Iris pigment epithelial cell (primary cell): ENCODE results near the gene REXO4.
"Not testable (repeated sequence)": the region's sequence is repeated elsewhere in the genome, so short reads cannot be mapped to it uniquely, and the experiment has no call there.

ENCODE experiments used
- DNase-seq: peaks from one replicate; pipeline ENCODE4 v3.0.0-alpha.2; 2011; ENCODE audit warnings: low read depth

The REXO4 gene

DNA sequence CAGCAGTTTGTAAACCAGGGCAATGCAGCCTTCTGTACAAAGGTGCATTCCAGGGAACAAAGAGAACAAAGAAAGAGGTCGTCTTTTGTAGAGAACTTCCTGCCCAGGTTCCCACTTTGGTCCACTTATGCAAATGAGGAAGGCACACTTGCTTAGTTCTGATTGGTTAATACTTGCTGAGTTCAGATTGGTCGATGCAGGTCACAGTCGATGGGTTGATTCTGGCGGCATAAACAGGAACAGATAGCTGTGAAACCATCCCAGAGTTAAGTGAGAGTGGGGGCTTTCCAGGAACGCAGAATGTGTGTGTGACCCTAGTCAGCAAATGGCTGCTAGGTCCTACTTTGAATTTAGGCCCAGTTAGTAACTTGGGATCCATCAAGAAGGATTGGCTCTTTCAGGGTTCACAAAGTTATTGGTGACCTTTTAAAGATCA lies 2.6 kb upstream of the REXO4 start:
- DNase-seq, result no peak

DNA sequence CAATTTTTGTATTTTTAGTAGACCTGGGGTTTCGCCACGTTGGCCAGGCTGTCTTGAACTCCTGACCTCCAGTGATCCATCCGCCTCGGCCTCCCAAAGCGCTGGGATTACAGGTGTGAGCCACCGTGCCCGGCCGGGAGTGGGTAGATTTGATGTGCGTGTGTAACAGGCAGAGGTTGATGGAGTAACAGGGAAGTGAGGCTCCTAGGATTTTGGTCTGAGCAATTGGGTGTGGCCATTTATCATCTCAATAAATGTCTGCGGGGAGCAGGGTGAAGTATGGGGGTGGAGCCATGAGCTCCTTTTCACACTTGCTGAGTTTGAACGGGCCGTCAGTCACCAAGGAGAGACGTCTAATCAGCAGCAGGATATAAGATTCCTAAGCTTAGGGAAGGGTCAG lies 1.2 kb upstream of the REXO4 start:
- no peak for DNase-seq

DNA sequence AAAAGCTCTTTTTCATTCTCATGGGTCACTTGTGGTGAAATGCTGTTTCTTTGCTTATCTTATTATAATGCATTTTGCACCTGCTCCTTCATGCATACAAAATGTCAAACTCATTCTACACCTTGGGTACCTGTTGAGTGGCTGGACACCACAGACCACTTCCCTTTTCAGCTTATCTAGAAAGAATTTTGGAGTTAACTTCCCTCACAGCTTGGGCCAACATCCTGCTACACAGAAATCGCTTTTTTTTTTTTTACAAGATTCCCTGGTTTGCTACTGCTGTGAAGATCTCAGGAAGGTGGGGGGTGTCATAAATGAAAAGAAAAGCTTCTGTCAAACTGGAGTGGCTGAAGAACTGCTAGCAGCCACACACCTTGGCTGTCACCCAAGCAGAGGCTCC lies 2.6 kb downstream of the REXO4 start:
- no peak for DNase-seq

DNA sequence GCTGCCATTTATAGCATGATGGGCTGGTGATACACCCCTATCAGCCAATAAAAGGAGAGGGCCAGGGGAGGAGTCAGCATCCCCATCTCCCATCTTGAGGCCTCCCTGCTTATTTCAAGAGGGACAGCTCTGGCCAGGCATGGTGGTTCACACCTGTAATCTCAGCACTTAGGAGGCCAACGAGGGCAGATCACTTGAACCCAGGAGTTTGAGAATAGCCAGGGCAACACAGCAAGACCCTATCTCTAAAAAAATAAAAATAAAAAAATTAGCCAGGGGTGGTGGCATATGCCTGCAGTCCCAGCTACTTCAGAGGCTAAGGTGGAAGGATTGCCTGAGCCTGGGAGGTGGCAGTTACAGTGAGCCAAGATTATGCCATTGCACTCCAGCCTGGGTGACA lies 9.8 kb downstream of the REXO4 start:
- no peak for DNase-seq

DNA sequence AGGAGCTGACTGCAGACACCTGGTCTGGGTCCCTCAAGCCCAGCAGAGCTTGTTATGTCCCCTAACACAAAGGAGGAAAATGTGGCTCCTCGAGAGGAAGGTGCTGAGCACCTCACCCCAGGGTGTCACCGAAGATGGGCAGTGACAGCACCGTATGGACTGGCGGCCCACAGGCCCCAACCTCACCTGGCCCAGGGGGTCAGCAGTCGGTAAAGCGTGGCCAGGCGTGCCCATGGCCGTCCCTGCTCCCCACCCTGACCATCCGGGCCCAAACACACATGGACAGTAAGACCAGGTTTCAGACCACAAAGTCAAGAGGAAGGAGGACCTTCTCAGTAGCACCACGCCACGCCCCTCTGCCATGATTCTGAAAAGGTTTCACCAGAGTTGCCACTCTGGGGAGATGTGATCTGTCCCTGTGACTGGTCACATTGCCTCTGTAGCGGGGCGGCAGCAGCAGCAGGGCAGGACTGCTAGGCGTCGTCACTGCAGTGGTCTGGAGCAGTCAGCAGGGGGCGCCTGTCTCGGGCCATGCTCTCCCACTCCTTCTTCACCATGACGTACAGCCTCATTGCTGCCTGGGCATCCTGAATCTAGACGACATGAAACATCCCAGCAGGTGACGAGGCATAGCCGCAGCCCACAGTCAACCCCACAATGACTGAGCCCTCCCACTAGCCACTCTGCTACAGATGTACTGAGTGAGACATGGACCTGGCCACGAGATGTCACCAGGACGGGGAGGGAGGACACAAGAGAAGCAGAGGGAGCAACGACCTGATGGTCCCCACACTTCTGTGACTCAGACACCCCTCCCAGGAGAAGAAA lies 11.1 kb downstream of the REXO4 start:
- peak; percentile 73 for DNase-seq

DNA sequence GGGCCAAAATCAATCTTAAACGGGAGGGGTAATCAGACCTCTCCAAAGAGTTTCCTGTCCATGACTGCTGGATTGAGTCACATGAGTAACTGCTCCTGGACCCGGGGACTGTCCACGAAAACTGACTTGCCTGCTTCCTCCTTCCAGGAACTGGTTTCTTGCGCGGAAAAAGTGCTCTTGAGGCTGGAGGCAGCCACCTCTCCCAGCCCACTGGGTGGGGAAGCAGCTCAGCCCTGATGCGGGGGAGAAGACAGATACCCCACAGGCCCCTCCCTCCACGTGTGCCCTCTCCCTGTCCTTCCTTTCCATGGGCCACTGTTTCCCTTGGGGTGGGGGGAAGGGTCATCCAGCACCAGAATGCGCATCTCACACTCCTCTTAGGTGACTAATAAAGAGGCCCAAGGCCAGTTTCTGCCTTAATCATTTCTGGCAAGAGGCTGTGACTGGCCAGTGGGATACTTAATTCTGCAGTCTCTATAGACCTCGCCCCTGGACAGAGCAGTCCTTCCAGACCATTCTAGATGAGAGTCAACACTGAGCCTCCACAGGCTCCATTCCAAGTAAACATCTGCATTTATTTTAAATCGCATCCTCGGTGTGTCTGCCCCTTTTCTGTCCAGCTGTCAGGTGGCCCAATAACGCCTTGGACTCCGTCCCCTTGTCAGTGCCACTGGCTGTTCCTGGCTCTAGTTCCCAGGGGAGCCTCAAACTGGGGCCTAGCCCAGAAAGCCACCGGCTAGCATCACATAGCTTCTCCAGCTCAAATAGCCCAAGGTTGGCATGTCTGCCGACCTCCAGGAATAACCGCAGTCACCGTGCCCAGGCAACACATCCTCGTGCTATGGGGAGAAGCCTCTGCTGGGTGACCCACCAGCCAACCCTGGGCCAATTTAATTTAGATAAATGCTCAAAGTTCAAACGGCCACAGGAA lies 12.0 kb downstream of the REXO4 start:
- peak; percentile 45 for DNase-seq

DNA sequence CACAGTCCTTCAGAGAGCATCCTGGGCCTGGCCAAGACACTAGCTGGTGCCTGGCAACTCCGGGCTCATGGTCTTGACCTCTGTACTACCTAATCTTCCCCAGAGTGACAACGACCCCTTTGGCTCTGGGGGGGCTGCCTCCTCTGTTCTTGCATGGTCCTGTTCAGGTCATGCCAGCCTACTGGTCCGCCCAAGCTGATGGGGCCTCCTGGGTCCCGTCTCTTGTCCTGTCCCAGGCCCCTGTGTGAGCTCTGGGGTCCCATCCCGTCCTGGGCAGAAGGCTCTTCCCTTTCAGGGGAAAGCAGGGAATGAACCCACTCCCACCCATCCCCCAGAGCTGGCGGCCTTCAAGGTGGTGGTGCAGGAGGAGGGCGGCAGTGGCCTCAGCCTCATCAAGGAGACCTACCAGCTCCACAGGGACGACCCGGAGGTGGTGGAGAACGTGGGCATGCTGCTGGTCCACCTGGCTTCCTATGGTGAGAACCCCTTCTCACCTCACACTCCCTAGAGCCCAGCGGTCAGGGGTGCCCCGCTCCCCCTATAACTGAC lies 13.3 kb downstream of the REXO4 start:
- no peak for DNase-seq

DNA sequence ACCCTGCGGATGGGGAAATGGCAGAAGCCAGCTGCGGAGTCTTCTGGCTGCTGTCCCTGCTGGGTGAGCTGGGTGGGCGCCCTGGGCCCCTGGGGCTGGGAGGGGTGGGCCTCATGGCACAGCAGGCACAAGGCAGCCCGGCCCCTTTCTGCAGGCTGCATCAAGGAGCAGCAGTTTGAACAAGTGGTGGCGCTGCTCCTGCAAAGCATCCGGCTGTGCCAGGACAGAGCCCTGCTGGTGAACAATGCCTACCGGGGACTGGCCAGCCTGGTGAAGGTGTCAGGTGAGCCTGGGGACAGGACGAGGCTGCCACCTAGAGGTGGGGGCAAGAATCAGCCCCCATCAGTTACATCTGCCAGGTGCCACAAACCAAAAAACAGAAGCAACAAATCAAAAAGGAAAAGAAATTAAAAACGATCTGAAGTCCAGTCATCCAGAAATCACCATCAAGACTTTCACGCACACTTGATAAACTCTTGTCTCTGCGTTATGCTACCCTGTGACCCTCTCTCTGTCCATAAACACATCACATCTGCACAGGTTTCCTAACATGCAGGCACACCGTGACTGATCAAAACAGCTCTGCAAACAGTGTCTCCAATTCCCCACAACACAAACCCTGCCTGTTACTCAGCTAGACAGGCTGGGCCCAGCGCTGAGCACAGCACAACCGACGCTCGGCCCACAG lies 13.9 kb downstream of the REXO4 start:
- DNase-seq, result peak; percentile 7

DNA sequence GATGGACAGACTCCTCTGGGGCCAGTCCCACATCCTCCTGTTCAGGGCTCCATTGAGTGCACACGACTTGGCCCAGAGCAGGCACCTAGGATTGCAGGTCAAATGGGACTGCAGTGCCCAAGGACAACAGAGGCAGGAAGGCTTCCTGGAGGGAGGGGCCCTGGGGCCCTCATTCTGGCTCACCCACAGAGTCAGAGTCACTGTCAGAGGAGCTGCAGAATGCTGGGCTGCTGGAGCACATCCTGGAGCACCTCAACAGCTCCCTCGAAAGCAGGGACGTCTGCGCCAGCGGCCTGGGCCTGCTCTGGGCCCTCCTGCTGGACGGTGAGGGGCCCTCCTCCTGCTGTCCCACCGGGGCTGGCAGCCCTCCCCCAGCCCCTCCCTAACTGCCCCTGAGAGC lies 15.1 kb downstream of the REXO4 start:
- no peak for DNase-seq

DNA sequence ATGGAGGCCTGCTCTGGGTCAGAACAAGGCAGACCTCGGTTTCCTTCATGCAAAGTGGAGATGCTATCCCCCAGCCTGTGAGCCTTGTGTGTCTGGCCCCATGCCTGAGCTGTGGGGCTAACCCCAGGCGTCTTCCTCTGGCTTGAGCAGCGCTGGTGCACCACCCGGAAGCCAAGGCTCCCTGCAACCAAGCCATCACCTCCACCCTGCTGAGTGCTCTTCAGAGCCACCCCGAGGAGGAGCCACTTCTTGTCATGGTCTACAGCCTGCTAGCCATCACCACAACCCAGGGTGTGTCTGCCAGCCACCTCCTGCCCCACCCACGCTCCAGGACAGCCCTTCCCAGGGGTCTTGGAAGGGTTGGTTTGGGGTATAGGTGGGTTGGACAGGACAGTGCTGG lies 16.2 kb downstream of the REXO4 start:
- no peak for DNase-seq

DNA sequence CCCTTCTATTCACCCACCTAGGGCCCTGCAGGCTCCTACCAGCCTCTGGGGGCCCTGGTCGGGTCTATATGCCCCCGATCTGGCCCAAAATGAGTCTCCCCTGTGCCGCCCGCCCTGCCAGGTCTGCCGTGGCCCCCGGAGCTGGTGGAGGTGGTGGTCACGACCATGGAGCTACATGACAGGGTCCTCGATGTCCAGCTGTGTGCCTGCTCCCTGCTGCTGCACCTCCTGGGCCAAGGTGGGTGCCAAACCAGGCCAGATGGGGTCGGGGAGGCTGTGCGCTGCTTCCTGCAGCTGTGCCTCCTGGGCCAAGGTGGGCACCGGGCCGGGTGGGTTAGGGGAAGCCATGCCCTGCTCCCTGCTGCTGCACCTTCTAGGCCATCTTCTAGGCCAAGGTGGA lies 17.5 kb downstream of the REXO4 start:
- DNase-seq, result no peak

DNA sequence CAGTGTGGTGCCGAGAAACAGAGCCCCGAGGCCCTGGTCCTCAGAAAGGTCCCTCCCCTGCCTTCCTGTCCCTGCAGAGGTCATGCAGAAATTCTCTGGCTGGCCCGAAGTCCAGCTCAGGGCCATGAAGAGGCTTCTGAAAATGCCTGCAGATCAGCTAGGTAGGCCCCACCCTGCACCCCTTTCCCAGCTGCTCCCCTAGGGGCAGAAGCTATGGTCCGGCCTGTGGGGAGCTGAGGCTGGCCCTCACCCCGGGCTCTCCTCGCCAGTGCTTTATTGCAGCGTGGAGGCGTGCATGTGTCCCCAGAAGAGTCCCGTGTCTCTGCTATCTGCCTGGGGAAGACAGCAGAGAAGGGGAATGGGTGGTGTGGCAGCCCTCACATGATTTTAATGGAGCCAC lies 19.9 kb downstream of the REXO4 start:
- DNase-seq, result no peak

DNA sequence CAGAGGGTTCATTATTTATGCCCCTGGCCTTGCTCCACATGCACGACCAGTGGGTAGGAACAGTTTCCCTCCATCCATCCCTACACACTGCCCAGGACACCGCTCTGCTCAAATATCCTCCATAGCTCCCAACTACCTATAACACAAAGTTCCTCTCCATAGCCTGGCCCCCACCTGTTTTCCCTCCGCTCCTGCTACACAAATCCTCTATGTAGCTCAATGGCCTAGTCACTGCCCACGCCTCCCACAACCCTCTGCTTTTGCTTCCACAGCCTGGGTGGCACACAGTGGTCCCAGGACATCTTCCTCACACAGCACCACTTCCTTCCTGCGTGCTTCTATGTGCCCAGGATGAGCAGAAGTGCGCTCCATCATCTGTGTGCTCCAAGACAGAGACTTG lies 20.4 kb downstream of the REXO4 start:
- DNase-seq, result no peak

DNA sequence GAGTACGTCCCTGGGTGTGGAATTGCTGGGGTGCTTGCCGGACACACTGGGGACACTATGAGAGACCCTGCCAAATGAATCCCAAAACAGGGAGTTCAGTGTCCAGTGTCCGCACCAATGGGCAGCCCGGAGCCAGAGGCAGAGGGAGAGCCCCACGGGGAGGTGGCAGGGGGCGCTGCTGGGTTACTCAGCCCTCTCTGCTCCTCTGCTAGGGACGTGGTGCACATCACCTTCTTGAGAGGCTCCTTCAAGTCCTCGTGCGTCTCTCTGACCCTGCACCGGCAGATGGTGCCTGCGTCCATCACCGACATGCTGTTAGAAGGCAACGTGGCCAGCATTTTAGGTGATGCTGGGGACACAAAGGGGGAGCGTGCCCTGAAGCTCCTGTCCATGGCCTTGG lies 20.9 kb downstream of the REXO4 start:
- no peak for DNase-seq

DNA sequence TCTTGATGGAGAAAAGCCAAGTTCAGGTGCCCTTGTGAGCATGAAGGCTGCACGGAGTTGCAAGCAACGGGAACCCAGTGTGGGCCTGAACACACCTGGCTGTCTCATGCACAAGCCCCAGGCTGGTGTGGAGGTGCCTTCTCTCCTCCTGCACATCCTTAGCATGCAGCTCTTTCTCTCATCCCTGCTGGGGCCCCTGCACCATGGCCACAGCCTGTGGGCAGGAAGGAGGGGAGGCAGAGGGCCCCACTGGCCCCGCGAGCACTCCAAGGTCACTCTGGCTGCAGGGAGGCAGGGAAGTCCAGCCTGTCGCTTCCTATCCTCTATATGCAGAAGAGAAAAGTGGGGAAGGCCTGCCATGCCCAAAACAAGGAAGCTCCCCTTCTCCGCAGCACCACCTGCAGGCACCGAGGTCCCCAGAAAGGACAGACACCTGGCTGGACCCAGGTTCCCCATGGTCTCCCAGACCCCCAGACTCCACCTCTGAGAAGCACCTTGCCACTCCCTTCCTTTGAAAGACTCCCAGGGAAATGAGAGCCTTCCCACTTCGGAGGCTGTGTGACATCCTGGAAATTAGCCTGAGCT lies 23.0 kb downstream of the REXO4 start:
- no peak for DNase-seq

DNA sequence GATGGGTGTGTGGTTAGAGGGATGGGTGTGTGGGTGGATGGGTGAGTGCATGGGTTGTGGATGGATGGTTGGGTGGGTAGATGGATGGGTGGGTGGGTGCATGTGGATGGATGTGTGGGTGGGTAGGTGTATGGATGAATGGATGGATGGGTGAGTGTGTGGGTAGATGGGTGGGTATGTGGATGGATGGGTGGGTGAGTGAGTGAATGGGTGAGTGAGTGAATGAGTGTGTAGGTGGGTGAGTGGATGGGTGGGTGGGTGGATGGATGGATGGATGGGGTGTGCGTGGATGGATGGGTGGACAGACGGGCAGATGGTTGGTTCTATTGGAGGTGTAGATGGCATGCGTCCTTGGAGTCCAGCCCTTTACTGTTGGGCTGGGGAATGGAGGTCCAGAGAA lies 24.4 kb downstream of the REXO4 start:
- no peak for DNase-seq

DNA sequence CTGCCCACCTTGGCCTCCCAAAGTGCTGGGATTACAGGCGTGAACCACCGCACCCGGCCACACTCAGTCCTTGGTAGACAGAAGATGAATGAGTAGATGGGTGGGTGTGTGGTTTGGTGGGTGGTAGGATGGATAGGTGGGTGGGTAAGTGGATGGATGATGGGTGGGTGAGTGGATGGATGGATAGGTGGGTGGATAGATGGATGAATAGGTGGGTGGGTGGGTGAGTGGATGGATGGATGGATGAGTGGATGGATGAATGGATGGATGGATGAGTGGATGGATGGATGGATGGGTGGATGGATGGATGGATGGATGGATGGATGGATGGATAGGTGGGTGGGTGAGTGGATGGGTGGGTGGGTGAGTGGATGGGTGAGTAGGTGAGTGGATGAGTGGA lies 25.5 kb downstream of the REXO4 start:
- not testable (repeated sequence) for DNase-seq

DNA sequence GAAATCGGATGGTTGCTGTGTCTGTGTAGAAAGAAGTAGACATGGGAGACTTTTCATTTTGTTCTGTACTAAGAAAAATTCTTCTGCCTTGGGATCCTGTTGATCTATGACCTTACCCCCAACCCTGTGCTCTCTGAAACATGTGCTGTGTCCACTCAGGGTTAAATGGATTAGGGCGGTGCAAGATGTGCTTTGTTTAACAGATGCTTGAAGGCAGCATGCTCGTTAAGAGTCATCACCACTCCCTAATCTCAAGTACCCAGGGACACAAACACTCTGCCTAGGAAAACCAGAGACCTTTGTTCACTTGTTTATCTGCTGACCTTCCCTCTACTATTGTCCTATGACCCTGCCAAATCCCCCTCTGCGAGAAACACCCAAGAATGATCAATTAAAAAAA lies 26.4 kb downstream of the REXO4 start:
- DNase-seq, result not testable (repeated sequence)

DNA sequence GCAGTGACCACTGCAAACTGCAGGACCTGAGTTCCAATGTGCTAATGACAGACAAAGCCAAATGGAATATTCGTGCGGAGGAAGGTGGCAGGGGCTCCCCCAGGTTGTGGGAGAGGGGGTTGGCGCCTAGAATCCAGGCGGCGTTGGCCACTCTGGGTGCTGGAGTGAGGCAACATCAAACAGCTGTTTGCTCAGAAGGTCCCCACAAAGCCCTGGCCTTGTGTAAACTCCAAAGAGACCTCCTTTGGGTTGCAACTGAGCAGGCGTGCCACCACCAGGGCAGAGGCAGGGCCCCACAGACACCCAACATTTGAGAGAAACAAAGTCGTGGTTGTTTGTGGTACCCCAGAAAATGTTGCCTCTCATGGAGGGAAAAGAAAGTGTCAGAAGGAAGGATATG lies 27.1 kb downstream of the REXO4 start:
- DNase-seq, result no peak

DNA sequence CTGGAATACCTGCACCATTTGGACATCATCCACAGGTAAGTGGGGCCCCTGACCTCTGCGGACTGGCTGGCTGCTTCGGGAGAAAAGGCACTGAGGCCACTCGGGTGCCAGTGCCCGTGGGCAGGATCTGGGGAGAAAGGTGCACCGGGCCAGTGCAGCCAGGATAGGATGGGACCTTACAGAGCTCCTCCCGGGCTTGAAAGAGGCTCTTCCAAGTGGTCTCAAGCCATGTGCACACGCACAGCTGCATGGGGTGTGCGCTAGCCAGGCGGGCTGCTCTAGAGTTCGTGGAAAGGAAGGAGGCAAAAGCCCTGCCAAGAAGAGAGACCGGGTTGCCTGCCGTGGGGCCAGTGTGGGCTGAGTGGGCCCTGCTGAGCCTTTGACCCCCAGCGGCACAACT lies 28.2 kb downstream of the REXO4 start:
- DNase-seq, result no peak

DNA sequence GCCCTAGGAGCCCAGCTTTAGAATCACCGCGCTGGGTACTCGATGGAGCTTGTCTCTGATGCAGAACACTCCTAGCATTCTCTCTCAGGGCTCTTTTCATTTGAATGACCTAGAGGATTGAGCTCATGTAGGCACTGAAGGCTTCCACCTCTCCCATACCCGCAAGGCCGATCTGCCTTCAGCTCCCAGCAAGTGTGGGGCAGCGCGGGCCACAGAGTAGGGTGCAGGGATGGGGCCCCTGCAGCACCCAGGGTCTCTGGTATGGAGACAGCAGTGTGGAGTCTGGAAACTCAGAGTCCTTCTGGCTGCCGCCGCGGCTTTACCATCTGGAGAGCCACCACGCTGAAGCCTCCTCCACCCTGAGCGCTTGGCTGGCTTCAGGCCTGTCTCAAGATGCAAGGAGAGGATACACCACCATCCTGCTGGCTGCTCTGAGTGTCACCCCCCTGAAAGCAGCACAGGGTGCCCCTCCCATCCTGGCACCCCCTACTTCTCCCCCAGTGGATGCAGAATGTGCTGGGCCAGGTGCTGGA lies 28.7 kb downstream of the REXO4 start:
- no peak for DNase-seq

DNA sequence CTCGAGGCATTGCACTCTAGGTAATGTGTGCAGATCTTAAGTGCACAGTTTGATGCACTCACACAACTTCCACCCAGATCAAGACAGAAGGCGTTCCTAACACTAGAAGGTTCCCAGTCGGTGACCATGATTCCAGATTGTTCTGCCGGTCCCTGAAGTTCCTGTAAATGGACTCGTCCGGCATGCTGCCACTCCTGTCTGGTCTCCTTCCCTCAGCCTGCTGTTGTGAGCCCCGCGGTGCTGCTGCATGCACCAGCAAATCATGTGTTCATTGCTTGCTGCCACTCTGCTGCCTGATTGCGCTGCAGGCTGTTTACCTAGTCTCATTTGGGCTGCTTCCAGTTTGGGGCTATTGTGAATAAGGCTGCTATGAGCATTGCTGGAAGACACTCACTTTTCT lies 30.1 kb downstream of the REXO4 start:
- no peak for DNase-seq
